ENCODE data around the gene TRHDE. TPM values are rescaled to one million over a fixed set of nuclear protein-coding genes. Genes with fewer than 3 reads are reported as not detected.
"Not testable (repeated sequence)": the region's sequence is repeated elsewhere in the genome, so short reads cannot be mapped to it uniquely, and the experiment has no call there.

Gene TRHDE
- total RNA-seq, 1 experiment from 2014 or later, result 16.5 TPM

DNA sequence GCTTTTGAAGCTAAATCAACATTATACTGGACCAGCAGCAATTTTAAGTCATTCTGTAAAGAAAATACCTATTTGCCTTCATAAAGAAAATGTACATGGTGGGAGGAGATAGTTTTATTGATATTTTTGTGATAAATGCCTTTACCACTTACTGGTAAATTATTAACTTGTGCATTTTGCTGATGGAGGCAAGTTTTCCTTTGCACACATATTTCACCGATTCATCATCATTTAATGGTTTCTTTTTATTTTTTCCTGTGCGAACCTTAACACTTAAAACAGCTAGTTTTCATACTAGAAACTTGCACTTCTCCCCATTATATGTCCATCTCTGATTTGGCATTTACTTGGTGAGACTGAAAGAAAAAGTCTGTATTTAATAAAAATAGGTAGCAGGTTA, 239.3 kb downstream of the TRHDE start:
- H3K27me3 ChIP-seq (ENCODE audit: low read length), result no peaks in the 10 kb centered on the region
- no peaks in the 10 kb centered on the region for H3K79me2 ChIP-seq (ENCODE audit: low read length)
- H3K4me1 ChIP-seq (ENCODE audit: insufficient read depth, low read length), result no peaks in the 10 kb centered on the region
- H3K36me3 ChIP-seq (ENCODE audit: low read depth, low read length), result no peaks in the 10 kb centered on the region
- no TSS peak for BruUV-seq (replicated peaks)
- no peaks in the 10 kb centered on the region for H3F3A ChIP-seq (ENCODE audit: low read length, unreplicated experiment)
- no peak overlapping the region for H3K9ac ChIP-seq (ENCODE audit: low read length)
- TF ChIP-seq EZH2 (IDR thresholded peaks at IDR 0.05; ENCODE audit: low read length, unreplicated experiment), result no peak
- TF ChIP-seq EZH2phosphoT487 (IDR thresholded peaks at IDR 0.05; ENCODE audit: borderline replicate concordance, low read length), result no peak
- TF ChIP-seq, protein P1, sequence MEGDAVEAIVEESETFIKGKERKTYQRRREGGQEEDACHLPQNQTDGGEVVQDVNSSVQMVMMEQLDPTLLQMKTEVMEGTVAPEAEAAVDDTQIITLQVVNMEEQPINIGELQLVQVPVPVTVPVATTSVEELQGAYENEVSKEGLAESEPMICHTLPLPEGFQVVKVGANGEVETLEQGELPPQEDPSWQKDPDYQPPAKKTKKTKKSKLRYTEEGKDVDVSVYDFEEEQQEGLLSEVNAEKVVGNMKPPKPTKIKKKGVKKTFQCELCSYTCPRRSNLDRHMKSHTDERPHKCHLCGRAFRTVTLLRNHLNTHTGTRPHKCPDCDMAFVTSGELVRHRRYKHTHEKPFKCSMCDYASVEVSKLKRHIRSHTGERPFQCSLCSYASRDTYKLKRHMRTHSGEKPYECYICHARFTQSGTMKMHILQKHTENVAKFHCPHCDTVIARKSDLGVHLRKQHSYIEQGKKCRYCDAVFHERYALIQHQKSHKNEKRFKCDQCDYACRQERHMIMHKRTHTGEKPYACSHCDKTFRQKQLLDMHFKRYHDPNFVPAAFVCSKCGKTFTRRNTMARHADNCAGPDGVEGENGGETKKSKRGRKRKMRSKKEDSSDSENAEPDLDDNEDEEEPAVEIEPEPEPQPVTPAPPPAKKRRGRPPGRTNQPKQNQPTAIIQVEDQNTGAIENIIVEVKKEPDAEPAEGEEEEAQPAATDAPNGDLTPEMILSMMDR (conservative IDR thresholded peaks at IDR 0.05; ENCODE audit: low read depth, low read length), result no peak
- H3K9me2 ChIP-seq (replicated peaks; ENCODE audit: low read length), result no peaks in the 10 kb centered on the region
- no peaks in the 10 kb centered on the region for H4K20me1 ChIP-seq (ENCODE audit: low read length)
- H3K27ac ChIP-seq (ENCODE audit: low read length), result no peak overlapping the region
- ChIA-PET POLR2A (ENCODE audit: unreplicated experiment) (interaction anchor here (0.6 kb wide), 2 partner anchors 215 to 980 kb away, joined by 4 to 5 read pairs; no protein-coding TSS in a partner anchor), CTCF (no interaction called here)
- H3K4me3 ChIP-seq (ENCODE audit: low read length), result no peak overlapping the region
- intact Hi-C loops (cut with micrococcal nuclease), result no loop called here
- peak; percentile 4 for DNase-seq
- H2AFZ ChIP-seq (ENCODE audit: low read length), result no peak overlapping the region
- no peak overlapping the region for H3K4me2 ChIP-seq (ENCODE audit: low read length)
- no peaks in the 10 kb centered on the region for H3K9me3 ChIP-seq (ENCODE audit: low read length)
- ATAC-seq, result no peak

GRCh38 chr12:72511906-72512305, 239.7 kb downstream of the TRHDE start:
- Histone ChIP-seq H3K9me2 (replicated peaks; ENCODE audit: low read length) (no peaks in the 10 kb centered on the region), H3K79me2 (ENCODE audit: low read length) (no peaks in the 10 kb centered on the region), H3K9me3 (ENCODE audit: low read length) (no peaks in the 10 kb centered on the region), H3K4me3 (ENCODE audit: low read length) (no peak overlapping the region), H3K4me1 (ENCODE audit: insufficient read depth, low read length) (no peaks in the 10 kb centered on the region), H4K20me1 (ENCODE audit: low read length) (no peaks in the 10 kb centered on the region), H3K9ac (ENCODE audit: low read length) (no peak overlapping the region), H3K27me3 (ENCODE audit: low read length) (no peaks in the 10 kb centered on the region), H3K27ac (ENCODE audit: low read length) (no peak overlapping the region), H2AFZ (ENCODE audit: low read length) (no peak overlapping the region), H3K36me3 (ENCODE audit: low read depth, low read length) (no peaks in the 10 kb centered on the region), H3F3A (ENCODE audit: low read length, unreplicated experiment) (no peaks in the 10 kb centered on the region), H3K4me2 (ENCODE audit: low read length) (no peak overlapping the region)
- BruUV-seq (replicated peaks), result no TSS peak
- DNase-seq (peak; percentile 3), ATAC-seq (no peak)
- CTCF ChIA-PET, result no interaction called here
- intact Hi-C loops (cut with micrococcal nuclease), result no loop called here
- POLR2A ChIA-PET (ENCODE audit: unreplicated experiment), result interaction anchor here (0.6 kb wide), 2 partner anchors 215 to 980 kb away, joined by 4 to 5 read pairs; no protein-coding TSS in a partner anchor
- TF ChIP-seq, protein P1 (conservative IDR thresholded peaks at IDR 0.05; ENCODE audit: low read depth, low read length), result no peak
- TF ChIP-seq EZH2phosphoT487 (IDR thresholded peaks at IDR 0.05; ENCODE audit: borderline replicate concordance, low read length) (no peak), EZH2 (IDR thresholded peaks at IDR 0.05; ENCODE audit: low read length, unreplicated experiment) (no peak)

- H3K36me3 ChIP-seq (ENCODE audit: low read depth, low read length); H3K79me2 ChIP-seq (ENCODE audit: low read length); H3K4me3 ChIP-seq (ENCODE audit: low read length); CTCF ChIA-PET; DNase-seq; H3K9me3 ChIP-seq (ENCODE audit: low read length); BruUV-seq (replicated peaks); H3K9ac ChIP-seq (ENCODE audit: low read length); H2AFZ ChIP-seq (ENCODE audit: low read length); H3K27ac ChIP-seq (ENCODE audit: low read length); H3K27me3 ChIP-seq (ENCODE audit: low read length); H3K4me1 ChIP-seq (ENCODE audit: insufficient read depth, low read length); ATAC-seq; H3K4me2 ChIP-seq (ENCODE audit: low read length); H3F3A ChIP-seq (ENCODE audit: low read length, unreplicated experiment); H4K20me1 ChIP-seq (ENCODE audit: low read length); intact Hi-C loops (cut with micrococcal nuclease); H3K9me2 ChIP-seq (replicated peaks; ENCODE audit: low read length); POLR2A ChIA-PET (ENCODE audit: unreplicated experiment): not testable (repeated sequence)
Measured at GRCh38 chr12:72520044-72520678, 248.0 kb downstream of the TRHDE start.
